ENCODE data around the gene ZC3HAV1L. TPM values are rescaled to one million over a fixed set of nuclear protein-coding genes. Genes with fewer than 3 reads are reported as not detected.
"Not testable (repeated sequence)": the region's sequence is repeated elsewhere in the genome, so short reads cannot be mapped to it uniquely, and the experiment has no call there.

The ZC3HAV1L gene
- total RNA-seq, 1 experiment from 2014 or later = not detected

DNA sequence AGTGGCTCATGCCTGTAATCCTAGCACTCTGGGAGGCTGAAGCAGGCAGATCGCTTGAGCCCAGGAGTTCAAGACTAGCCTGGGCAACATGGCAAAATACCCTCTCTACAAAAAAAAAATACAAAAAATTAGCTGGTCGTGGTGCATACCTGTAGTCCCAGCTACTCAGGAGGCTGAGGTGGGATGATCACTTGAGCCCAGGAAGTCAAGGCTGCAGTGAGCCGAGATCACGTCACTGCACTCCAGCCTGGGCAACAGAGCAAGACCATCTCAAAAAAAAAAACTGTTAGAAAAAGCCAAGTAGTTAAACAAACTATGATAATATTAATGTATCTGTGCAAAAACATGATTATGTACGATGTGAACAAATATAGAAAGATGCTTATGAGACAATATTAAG, 10.0 kb downstream of the ZC3HAV1L start:
- not testable (repeated sequence) for H3K9ac ChIP-seq (ENCODE audit: low read length); DNase-seq; H3K9me3 ChIP-seq (ENCODE audit: low read length); H3K4me2 ChIP-seq (ENCODE audit: low read depth, low read length, poor library complexity, severe bottlenecking); H3K4me1 ChIP-seq (ENCODE audit: low read length); H3K27me3 ChIP-seq (ENCODE audit: low read length); H3K27ac ChIP-seq (ENCODE audit: low read length); H3K36me3 ChIP-seq (ENCODE audit: insufficient read depth, low read length); H2AFZ ChIP-seq (ENCODE audit: low read length); H4K20me1 ChIP-seq (ENCODE audit: insufficient read depth, low read depth, low read length); H3K9me2 ChIP-seq (replicated peaks; ENCODE audit: insufficient read depth, low read length); H3K4me3 ChIP-seq (ENCODE audit: low read length); H3K79me2 ChIP-seq (ENCODE audit: low read length)

DNA sequence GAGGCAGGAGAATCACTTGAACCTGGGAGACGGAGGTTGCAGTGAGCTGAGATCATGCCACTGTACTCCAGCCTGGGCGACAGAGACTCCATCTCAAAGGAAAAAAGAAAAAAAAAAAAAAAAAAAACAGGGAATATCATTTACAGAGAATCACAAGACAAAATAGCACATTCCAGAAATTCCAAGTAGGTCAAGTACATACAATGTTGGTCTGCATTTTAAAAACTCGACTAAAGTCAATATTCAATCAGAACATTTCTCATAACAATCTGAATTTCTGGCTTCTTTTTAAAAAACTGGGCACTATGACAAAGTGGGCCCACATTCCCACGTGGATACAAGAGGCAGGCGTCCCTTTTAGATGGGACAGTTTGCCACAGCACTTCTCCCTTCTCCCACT, 12.8 kb downstream of the ZC3HAV1L start:
- H3K27ac ChIP-seq (ENCODE audit: low read length) = no peak overlapping the region
- no peaks in the 10 kb centered on the region for H4K20me1 ChIP-seq (ENCODE audit: insufficient read depth, low read depth, low read length)
- H2AFZ ChIP-seq (ENCODE audit: low read length) = no peak overlapping the region
- H3K9me3 ChIP-seq (ENCODE audit: low read length) = no peaks in the 10 kb centered on the region
- H3K27me3 ChIP-seq (ENCODE audit: low read length) = no peaks in the 10 kb centered on the region
- H3K4me1 ChIP-seq (ENCODE audit: low read length) = no peaks in the 10 kb centered on the region
- H3K79me2 ChIP-seq (ENCODE audit: low read length) = no peaks in the 10 kb centered on the region
- no peaks in the 10 kb centered on the region for H3K9me2 ChIP-seq (replicated peaks; ENCODE audit: insufficient read depth, low read length)
- H3K9ac ChIP-seq (ENCODE audit: low read length) = no peak overlapping the region
- H3K4me3 ChIP-seq (ENCODE audit: low read length) = no peak overlapping the region
- H3K36me3 ChIP-seq (ENCODE audit: insufficient read depth, low read length) = no peaks in the 10 kb centered on the region
- no peak for DNase-seq
- no peak overlapping the region for H3K4me2 ChIP-seq (ENCODE audit: low read depth, low read length, poor library complexity, severe bottlenecking)

DNA sequence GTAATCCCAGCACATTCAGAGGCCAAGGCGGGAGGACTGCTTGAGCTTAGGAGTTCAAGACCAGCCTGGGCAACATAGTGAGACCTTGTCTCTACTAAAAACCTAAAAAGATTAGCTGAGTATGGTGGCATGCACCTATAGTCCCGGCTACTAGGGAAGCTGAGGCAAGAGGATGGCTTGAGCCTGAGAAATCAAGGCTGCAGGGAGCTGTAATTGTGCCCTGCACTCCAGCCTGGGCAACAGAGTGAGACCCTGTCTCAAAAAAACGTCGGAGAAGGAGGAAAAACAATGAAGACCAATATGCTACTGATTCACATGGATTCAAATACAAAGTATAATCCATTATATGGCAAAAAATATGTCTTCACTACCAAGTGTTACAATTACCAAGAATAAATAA, 13.6 kb downstream of the ZC3HAV1L start:
- Histone ChIP-seq H3K79me2 (ENCODE audit: low read length) (no peaks in the 10 kb centered on the region), H3K9me3 (ENCODE audit: low read length) (no peaks in the 10 kb centered on the region), H3K4me3 (ENCODE audit: low read length) (no peak overlapping the region), H4K20me1 (ENCODE audit: insufficient read depth, low read depth, low read length) (no peaks in the 10 kb centered on the region), H3K27ac (ENCODE audit: low read length) (no peak overlapping the region), H3K9me2 (replicated peaks; ENCODE audit: insufficient read depth, low read length) (no peaks in the 10 kb centered on the region), H3K36me3 (ENCODE audit: insufficient read depth, low read length) (no peaks in the 10 kb centered on the region), H3K9ac (ENCODE audit: low read length) (no peak overlapping the region), H2AFZ (ENCODE audit: low read length) (no peak overlapping the region), H3K4me1 (ENCODE audit: low read length) (no peaks in the 10 kb centered on the region), H3K4me2 (ENCODE audit: low read depth, low read length, poor library complexity, severe bottlenecking) (no peak overlapping the region), H3K27me3 (ENCODE audit: low read length) (no peaks in the 10 kb centered on the region)
- DNase-seq = no peak

DNA sequence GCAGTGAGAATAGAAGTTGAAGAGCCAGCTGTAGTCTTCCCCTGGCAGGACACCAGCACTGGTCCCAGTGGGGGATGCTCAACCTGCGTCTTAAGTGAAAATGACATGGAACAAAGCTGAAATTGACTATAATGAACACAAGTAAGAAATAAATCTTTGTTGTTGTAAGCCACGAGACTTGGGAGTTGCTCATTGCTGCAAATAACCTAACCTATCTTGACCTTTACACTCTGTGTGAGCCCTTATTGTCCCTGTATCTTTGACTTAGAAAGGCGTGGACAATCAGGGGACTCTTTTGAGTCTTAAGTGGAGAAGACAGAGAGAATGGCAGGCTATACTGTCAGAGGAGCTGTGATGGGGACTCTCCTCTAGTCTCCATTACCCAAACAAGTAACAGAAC, 16.9 kb downstream of the ZC3HAV1L start:
- no peak overlapping the region for H3K27ac ChIP-seq (ENCODE audit: low read length)
- H3K9ac ChIP-seq (ENCODE audit: low read length) = no peak overlapping the region
- no peaks in the 10 kb centered on the region for H4K20me1 ChIP-seq (ENCODE audit: insufficient read depth, low read depth, low read length)
- no peaks in the 10 kb centered on the region for H3K4me1 ChIP-seq (ENCODE audit: low read length)
- no peaks in the 10 kb centered on the region for H3K79me2 ChIP-seq (ENCODE audit: low read length)
- no peak for DNase-seq
- H3K9me3 ChIP-seq (ENCODE audit: low read length) = no peaks in the 10 kb centered on the region
- no peaks in the 10 kb centered on the region for H3K27me3 ChIP-seq (ENCODE audit: low read length)
- no peak overlapping the region for H3K4me2 ChIP-seq (ENCODE audit: low read depth, low read length, poor library complexity, severe bottlenecking)
- H3K9me2 ChIP-seq (replicated peaks; ENCODE audit: insufficient read depth, low read length) = no peaks in the 10 kb centered on the region
- H3K4me3 ChIP-seq (ENCODE audit: low read length) = no peak overlapping the region
- H3K36me3 ChIP-seq (ENCODE audit: insufficient read depth, low read length) = no peaks in the 10 kb centered on the region
- H2AFZ ChIP-seq (ENCODE audit: low read length) = no peak overlapping the region; the same call in 1 of the 2 replicates

DNA sequence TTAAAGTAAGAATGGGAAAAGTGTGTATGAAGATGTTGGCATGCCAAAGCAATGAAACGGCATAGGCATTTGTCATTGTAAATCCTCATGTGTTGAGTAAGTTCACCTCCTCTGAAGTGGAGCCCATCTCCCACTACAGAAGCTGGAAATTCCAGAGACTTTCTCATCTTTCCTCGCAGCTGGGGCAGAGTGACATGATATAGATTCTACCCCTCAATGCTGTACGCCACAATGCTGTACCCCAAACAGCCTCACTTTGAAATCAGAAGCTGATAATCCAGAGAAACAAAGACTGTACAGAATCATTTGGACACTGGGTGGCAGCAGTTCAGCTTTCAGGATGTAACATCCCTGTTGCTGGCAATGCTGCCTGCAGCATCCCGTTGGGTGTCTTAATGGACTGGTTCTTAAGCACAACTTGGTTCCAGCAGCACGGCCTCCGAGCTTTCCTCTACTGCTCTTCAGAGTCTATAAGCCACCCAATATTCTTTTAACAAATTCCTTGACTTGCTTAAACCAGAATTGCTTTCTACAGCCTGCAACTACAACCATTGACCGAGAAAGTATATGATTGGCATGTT, 18.8 kb downstream of the ZC3HAV1L start:
- Histone ChIP-seq H2AFZ (ENCODE audit: low read length) (no peak overlapping the region), H3K4me3 (ENCODE audit: low read length) (no peak overlapping the region), H3K79me2 (ENCODE audit: low read length) (no peaks in the 10 kb centered on the region), H3K27ac (ENCODE audit: low read length) (no peak overlapping the region), H3K9me3 (ENCODE audit: low read length) (no peaks in the 10 kb centered on the region), H3K36me3 (ENCODE audit: insufficient read depth, low read length) (no peaks in the 10 kb centered on the region), H3K4me2 (ENCODE audit: low read depth, low read length, poor library complexity, severe bottlenecking) (no peak overlapping the region), H3K27me3 (ENCODE audit: low read length) (no peaks in the 10 kb centered on the region), H4K20me1 (ENCODE audit: insufficient read depth, low read depth, low read length) (no peaks in the 10 kb centered on the region), H3K4me1 (ENCODE audit: low read length) (no peaks in the 10 kb centered on the region), H3K9me2 (replicated peaks; ENCODE audit: insufficient read depth, low read length) (no peaks in the 10 kb centered on the region), H3K9ac (ENCODE audit: low read length) (no peak overlapping the region)
- DNase-seq = peak; percentile 81

DNA sequence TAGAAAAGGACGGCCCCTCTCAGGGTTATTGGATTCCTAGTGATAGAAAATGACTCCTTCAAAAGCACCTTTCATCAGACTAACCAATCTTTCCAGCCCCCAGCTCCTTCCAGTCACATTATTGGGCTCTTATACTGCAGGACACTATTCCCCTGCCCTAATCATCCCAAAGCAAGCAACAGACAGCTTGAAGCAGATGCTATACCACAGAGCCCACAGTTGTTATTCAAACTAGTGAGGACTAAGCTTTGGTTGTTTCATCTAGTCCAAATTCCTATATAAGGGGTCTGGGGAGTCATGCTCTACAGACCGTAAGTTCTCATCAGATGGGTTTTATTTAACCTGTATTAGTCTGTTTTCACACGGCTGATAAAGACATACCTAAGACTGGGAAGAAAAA, 24.5 kb downstream of the ZC3HAV1L start:
- DNase-seq = no peak

DNA sequence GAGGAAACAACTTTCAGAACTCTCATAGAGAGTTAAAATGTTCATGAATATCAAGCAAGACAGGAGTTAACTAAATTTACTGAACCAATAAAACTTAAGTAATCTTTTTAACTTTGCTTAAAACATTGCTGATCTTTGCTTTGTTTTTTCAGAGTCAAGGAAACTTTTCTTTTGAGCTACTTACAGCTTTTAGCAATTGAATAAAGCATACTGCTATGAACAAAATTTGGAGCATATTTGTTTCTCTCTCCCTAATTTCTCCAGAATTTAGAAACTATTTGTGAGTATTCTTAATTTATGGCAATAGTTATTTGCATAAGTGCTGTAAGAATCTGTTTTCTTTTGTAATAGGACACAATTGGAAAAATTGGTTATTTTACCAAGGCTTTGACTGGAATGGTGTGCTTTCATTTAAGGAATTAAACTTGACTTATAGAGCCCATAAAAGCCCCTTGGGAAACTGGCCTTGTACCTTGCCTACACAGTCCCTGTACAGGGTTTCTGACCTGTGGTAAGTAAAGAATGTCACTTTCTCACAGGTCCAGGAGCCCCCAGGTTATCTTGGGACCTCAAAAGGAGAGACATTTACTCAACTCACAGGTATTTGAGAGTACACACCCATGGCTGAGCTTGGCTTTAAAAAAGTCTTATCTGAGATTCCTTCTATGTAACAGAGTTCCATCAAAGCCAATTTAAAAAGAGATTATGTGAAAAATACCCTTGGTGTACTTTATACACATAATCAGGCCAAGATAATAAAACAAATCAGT, 31.3 kb downstream of the ZC3HAV1L start:
- no peaks in the 10 kb centered on the region for H3K79me2 ChIP-seq (ENCODE audit: low read length)
- no peak overlapping the region for H3K4me3 ChIP-seq (ENCODE audit: low read length)
- H3K4me2 ChIP-seq (ENCODE audit: low read depth, low read length, poor library complexity, severe bottlenecking) = no peak overlapping the region
- no peak overlapping the region for H3K9ac ChIP-seq (ENCODE audit: low read length)
- H3K27ac ChIP-seq (ENCODE audit: low read length) = no peak overlapping the region
- H4K20me1 ChIP-seq (ENCODE audit: insufficient read depth, low read depth, low read length) = no peaks in the 10 kb centered on the region
- no peaks in the 10 kb centered on the region for H3K27me3 ChIP-seq (ENCODE audit: low read length)
- DNase-seq = no peak
- H3K36me3 ChIP-seq (ENCODE audit: insufficient read depth, low read length) = no peaks in the 10 kb centered on the region
- no peak overlapping the region for H2AFZ ChIP-seq (ENCODE audit: low read length)
- no peaks in the 10 kb centered on the region for H3K9me3 ChIP-seq (ENCODE audit: low read length)
- H3K9me2 ChIP-seq (replicated peaks; ENCODE audit: insufficient read depth, low read length) = no peaks in the 10 kb centered on the region
- H3K4me1 ChIP-seq (ENCODE audit: low read length) = no peaks in the 10 kb centered on the region

More for the DNA sequence above, 24.5 kb downstream of the ZC3HAV1L start:
- no peaks in the 10 kb centered on the region for H3K27me3 ChIP-seq (ENCODE audit: low read length)
- H3K4me3 ChIP-seq (ENCODE audit: low read length) = no peak overlapping the region
- no peaks in the 10 kb centered on the region for H3K9me3 ChIP-seq (ENCODE audit: low read length)
- no peaks in the 10 kb centered on the region for H4K20me1 ChIP-seq (ENCODE audit: insufficient read depth, low read depth, low read length)
- no peak overlapping the region for H3K9ac ChIP-seq (ENCODE audit: low read length)
- H3K9me2 ChIP-seq (replicated peaks; ENCODE audit: insufficient read depth, low read length) = no peaks in the 10 kb centered on the region
- no peaks in the 10 kb centered on the region for H3K4me1 ChIP-seq (ENCODE audit: low read length)
- no peaks in the 10 kb centered on the region for H3K79me2 ChIP-seq (ENCODE audit: low read length)
- no peak overlapping the region for H3K4me2 ChIP-seq (ENCODE audit: low read depth, low read length, poor library complexity, severe bottlenecking)
- H2AFZ ChIP-seq (ENCODE audit: low read length) = no peak overlapping the region
- H3K36me3 ChIP-seq (ENCODE audit: insufficient read depth, low read length) = no peaks in the 10 kb centered on the region
- H3K27ac ChIP-seq (ENCODE audit: low read length) = no peak overlapping the region

DNA sequence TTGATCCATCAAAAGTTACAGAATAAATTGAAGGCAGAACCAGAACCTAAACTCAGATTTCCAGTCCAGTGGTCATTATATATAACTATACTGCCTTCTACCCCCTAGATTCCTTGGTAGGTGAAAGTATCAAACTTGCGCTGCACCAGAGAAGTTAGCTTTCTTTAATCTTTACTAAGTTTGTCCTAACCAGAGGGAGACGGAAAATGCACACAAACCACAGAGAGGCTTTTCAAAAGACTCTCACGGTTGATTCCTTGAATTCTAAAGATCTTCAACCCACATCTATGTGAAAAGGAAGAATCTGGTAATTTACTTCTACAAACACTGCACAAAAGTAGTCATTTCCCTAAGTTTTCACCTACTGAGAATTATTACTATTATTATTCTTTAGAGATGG, 36.4 kb downstream of the ZC3HAV1L start:
- no peaks in the 10 kb centered on the region for H3K36me3 ChIP-seq (ENCODE audit: insufficient read depth, low read length)
- no peak overlapping the region for H3K4me3 ChIP-seq (ENCODE audit: low read length)
- H4K20me1 ChIP-seq (ENCODE audit: insufficient read depth, low read depth, low read length) = no peaks in the 10 kb centered on the region
- H3K4me1 ChIP-seq (ENCODE audit: low read length) = no peaks in the 10 kb centered on the region
- H3K27me3 ChIP-seq (ENCODE audit: low read length) = no peaks in the 10 kb centered on the region
- no peak overlapping the region for H3K4me2 ChIP-seq (ENCODE audit: low read depth, low read length, poor library complexity, severe bottlenecking)
- H2AFZ ChIP-seq (ENCODE audit: low read length) = no peak overlapping the region
- DNase-seq = no peak
- H3K27ac ChIP-seq (ENCODE audit: low read length) = no peak overlapping the region
- H3K79me2 ChIP-seq (ENCODE audit: low read length) = no peaks in the 10 kb centered on the region
- H3K9ac ChIP-seq (ENCODE audit: low read length) = no peak overlapping the region
- H3K9me3 ChIP-seq (ENCODE audit: low read length) = no peaks in the 10 kb centered on the region
- no peaks in the 10 kb centered on the region for H3K9me2 ChIP-seq (replicated peaks; ENCODE audit: insufficient read depth, low read length)

All from Karpas-422 (cell line).